A673 (cell line): ENCODE results near the gene SBDS. TPM values are rescaled to one million over a fixed set of nuclear protein-coding genes. Genes with fewer than 3 reads are reported as not detected.
"Not testable (repeated sequence)": the region's sequence is repeated elsewhere in the genome, so short reads cannot be mapped to it uniquely, and the experiment has no call there.

Experiments
- BruUV-seq: library from RNA; stranded (reverse); fragments of 400-500 nt; replicated peaks from 2 replicates; lab custom pipeline; 2021; lab: Mats Ljungman, UMichigan
- CTCF ChIA-PET: fragments of 300-600 bp; sonication (Branson Sonifier 250); formaldehyde crosslinking; loops from one replicate; lab custom pipeline; 2022; ENCODE audit warnings: antibody characterized with exemption; lab: Charles Lee
- POLR2A ChIA-PET: fragments of 300-600 bp; sonication (Branson Sonifier 250); formaldehyde crosslinking; loops from one replicate; lab custom pipeline; 2022; ENCODE audit warnings: antibody characterized with exemption; ENCODE audit not compliant: low non-redundant PET; lab: Charles Lee
- DNase-seq: peaks from one replicate; pipeline ENCODE4 v3.0.0-alpha.2; 2015; ENCODE audit warnings: low spot score
- H3K27ac ChIP-seq: fragments of 200-600 bp; sonication (generic); 2 replicates; pipeline ENCODE4 v1.5.1; 2016; ENCODE audit warnings: mixed run types, low read depth, mild to moderate bottlenecking, mixed read lengths, antibody characterized with exemption, low read length; ENCODE audit not compliant: poor library complexity, severe bottlenecking
- H3K27me3 ChIP-seq: fragments of 200-600 bp; sonication (generic); replicated peaks from 2 replicates; pipeline ENCODE4 v1.6.1; 2017; ENCODE audit warnings: mixed run types, low read depth, mild to moderate bottlenecking, mixed read lengths, antibody characterized with exemption, low read length; ENCODE audit not compliant: insufficient read depth, poor library complexity
- H3K36me3 ChIP-seq: fragments of 200-600 bp; sonication (generic); 2 replicates; pipeline ENCODE4 v1.6.1; 2016; ENCODE audit warnings: mixed run types, mild to moderate bottlenecking, mixed read lengths, antibody characterized with exemption, low read length; ENCODE audit not compliant: insufficient read depth, poor library complexity, severe bottlenecking
- H3K4me1 ChIP-seq: fragments of 200-600 bp; sonication (generic); 2 replicates; pipeline ENCODE4 v1.6.1; 2017; ENCODE audit warnings: mixed run types, mild to moderate bottlenecking, mixed read lengths, antibody characterized with exemption, low read length; ENCODE audit not compliant: insufficient read depth, poor library complexity, severe bottlenecking
- H3K4me3 ChIP-seq: fragments of 200-600 bp; sonication (generic); 2 replicates; pipeline ENCODE4 v1.5.1; 2016; ENCODE audit warnings: low read depth, mixed run types, mild to moderate bottlenecking, mixed read lengths, low read length; ENCODE audit not compliant: poor library complexity, severe bottlenecking
- H3K9me3 ChIP-seq: fragments of 200-600 bp; sonication (generic); 2 replicates; pipeline ENCODE4 v1.6.1; 2016; ENCODE audit warnings: mixed run types, low read depth, mild to moderate bottlenecking, mixed read lengths, antibody characterized with exemption, low read length; ENCODE audit not compliant: poor library complexity, severe bottlenecking
- EZH2 ChIP-seq: fragments of 200-600 bp; sonication (generic); IDR thresholded peaks from 2 replicates; pipeline ENCODE4 v1.6.1; 2017; ENCODE audit warnings: borderline replicate concordance, low read depth, mild to moderate bottlenecking, mixed read lengths, antibody characterized with exemption, low read length; ENCODE audit not compliant: poor library complexity, severe bottlenecking
- intact Hi-C: fragments of 100-400 bp; cut with micrococcal nuclease; formaldehyde crosslinking; loops from one replicate; pipeline ENCODE4 v1.10.0; 2022; ENCODE audit not compliant: unreplicated experiment
- total RNA-seq: library from RNA; stranded (reverse); gene quantifications from 2 replicates; pipeline ENCODE4 v1.2.3, GENCODE V29; 2021
- TF ChIP-seq, protein P1 (sequence below): fragments of 300-800, 200-600 bp; sonication (generic); conservative IDR thresholded peaks from 2 replicates; pipeline ENCODE4 v1.5.1; 2017; ENCODE audit warnings: low read depth, mild to moderate bottlenecking, antibody characterized with exemption, low read length, moderate library complexity, mixed read lengths

The SBDS gene
- total RNA-seq, 1 experiment from 2014 or later: 63.4 TPM

DNA sequence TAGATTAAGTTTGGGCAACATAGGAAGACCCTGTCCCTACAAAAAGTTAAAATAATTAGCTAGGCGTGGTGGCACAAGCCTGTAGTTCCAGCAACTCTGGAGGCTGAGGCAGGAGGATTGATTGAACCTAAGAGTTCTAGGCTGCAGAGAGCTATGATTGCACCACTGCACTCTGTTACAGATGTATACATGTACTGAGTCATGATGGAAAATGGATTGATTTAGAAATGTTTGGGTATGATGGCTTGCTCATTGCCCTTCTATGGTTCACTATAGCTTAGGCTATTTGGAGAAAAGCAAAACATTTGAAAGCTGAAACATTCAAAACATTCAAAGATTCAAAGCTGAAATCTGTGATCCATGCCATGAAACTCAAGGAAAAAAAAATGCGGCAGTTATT is 16.4 kb downstream of the SBDS start:
- DNase-seq, H3K27me3 ChIP-seq, CTCF ChIA-PET, H3K9me3 ChIP-seq, BruUV-seq, H3K4me1 ChIP-seq, H3K27ac ChIP-seq, POLR2A ChIA-PET, H3K4me3 ChIP-seq, H3K36me3 ChIP-seq, intact Hi-C loops: not testable (repeated sequence)

- H3K27ac ChIP-seq, H3K9me3 ChIP-seq, H3K27me3 ChIP-seq, H3K4me1 ChIP-seq, H3K36me3 ChIP-seq, POLR2A ChIA-PET, intact Hi-C loops, BruUV-seq, CTCF ChIA-PET, H3K4me3 ChIP-seq, DNase-seq: not testable (repeated sequence)
Measured at GRCh38 chr7:66978312-66978711, 17.1 kb downstream of the SBDS start.

- no peaks in the 10 kb centered on the region for H3K4me1 ChIP-seq
- POLR2A ChIA-PET: no interaction called here
- H3K4me3 ChIP-seq: no peak overlapping the region
- no TSS peak for BruUV-seq
- no peaks in the 10 kb centered on the region for H3K27me3 ChIP-seq
- TF ChIP-seq, protein P1, sequence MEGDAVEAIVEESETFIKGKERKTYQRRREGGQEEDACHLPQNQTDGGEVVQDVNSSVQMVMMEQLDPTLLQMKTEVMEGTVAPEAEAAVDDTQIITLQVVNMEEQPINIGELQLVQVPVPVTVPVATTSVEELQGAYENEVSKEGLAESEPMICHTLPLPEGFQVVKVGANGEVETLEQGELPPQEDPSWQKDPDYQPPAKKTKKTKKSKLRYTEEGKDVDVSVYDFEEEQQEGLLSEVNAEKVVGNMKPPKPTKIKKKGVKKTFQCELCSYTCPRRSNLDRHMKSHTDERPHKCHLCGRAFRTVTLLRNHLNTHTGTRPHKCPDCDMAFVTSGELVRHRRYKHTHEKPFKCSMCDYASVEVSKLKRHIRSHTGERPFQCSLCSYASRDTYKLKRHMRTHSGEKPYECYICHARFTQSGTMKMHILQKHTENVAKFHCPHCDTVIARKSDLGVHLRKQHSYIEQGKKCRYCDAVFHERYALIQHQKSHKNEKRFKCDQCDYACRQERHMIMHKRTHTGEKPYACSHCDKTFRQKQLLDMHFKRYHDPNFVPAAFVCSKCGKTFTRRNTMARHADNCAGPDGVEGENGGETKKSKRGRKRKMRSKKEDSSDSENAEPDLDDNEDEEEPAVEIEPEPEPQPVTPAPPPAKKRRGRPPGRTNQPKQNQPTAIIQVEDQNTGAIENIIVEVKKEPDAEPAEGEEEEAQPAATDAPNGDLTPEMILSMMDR: no peak
- TF ChIP-seq EZH2: no peak
- DNase-seq: peak; percentile 45
- H3K27ac ChIP-seq: no peak overlapping the region
- intact Hi-C loops: no loop called here
- CTCF ChIA-PET: no interaction called here
- H3K9me3 ChIP-seq: peaks cover 2% of the 10 kb centered on the region
- H3K36me3 ChIP-seq: no peaks in the 10 kb centered on the region
Measured at GRCh38 chr7:66974986-66975590, 20.3 kb downstream of the SBDS start.

DNA sequence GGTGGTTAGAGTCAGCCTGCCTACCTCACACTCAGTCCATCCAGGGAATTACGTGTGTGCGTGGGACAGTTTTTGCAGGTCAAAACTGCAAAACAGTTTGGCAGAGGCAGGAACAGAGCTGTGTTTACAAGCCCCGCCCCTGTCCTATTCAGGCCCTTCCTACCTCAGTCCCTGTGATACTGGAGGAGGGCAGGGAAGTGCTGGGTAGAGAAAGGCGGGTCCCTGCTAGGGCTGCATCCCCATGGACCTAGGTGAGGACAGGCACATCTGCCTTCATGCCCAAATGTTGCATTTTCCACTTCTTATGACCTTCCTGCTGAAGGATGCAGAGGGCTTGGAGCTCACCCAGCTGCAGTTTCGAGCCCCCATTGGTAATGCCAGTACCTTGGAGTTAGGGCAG is 25.1 kb downstream of the SBDS start:
- no TSS peak for BruUV-seq
- TF ChIP-seq, protein P1: no peak
- TF ChIP-seq EZH2: no peak
- ChIA-PET POLR2A (interaction anchor here (0.5 kb wide), 1 partner anchor 512 kb away, joined by 5 read pairs; no protein-coding TSS in a partner anchor), CTCF (no interaction called here)
- intact Hi-C loops: no loop called here
- DNase-seq: no peak
- no peaks in the 10 kb centered on the region for H3K27me3 ChIP-seq
- H3K9me3 ChIP-seq: no peaks in the 10 kb centered on the region
- no peak overlapping the region for H3K27ac ChIP-seq
- no peaks in the 10 kb centered on the region for H3K4me1 ChIP-seq
- H3K4me3 ChIP-seq: no peak overlapping the region
- no peaks in the 10 kb centered on the region for H3K36me3 ChIP-seq

- H3K4me3 ChIP-seq, CTCF ChIA-PET, intact Hi-C loops, BruUV-seq, H3K9me3 ChIP-seq, H3K27ac ChIP-seq, DNase-seq, H3K27me3 ChIP-seq, H3K4me1 ChIP-seq, H3K36me3 ChIP-seq: not testable (repeated sequence)
- POLR2A ChIA-PET: interaction anchor here (0.7 kb wide), 1 partner anchor 27 kb away, joined by 9 read pairs; the partner anchor contains the start of gene SBDS
Measured at GRCh38 chr7:66969001-66969400, 26.4 kb downstream of the SBDS start.
